SK-MEL-5 (cell line): ENCODE results near the gene EBF3. TPM values are rescaled to one million over a fixed set of nuclear protein-coding genes. Genes with fewer than 3 reads are reported as not detected.

Experiments used
- DNase-seq: peaks from one replicate; pipeline ENCODE4 v3.0.0-alpha.2; 2016; ENCODE audit warnings: low read depth, low spot score
- in situ Hi-C: cut with HindIII; loops from 2 replicates; pipeline ENCODE4 v1.10.0; 2016; ENCODE audit warnings: low sequenced_read_pairs, high pct_unique_total_duplicates, low pct_unique_long_range_greater_than_20kb
- total RNA-seq: library from RNA; depleted of rRNA; stranded (reverse); fragments of >200 nt; shearing (Covaris generic); gene quantifications from 2 replicates; pipeline ENCODE4 v1.2.3, GENCODE V29; 2014

The EBF3 gene
- total RNA-seq, 1 experiment from 2014 or later, result 23.6 TPM

GRCh38 chr10:129864082-129864481 lies 100.0 kb downstream of the EBF3 start:
- in situ Hi-C loops, result no loop called here
- DNase-seq, result no peak

GRCh38 chr10:129863201-129863663 lies 100.8 kb downstream of the EBF3 start:
- in situ Hi-C loops, result no loop called here
- DNase-seq, result no peak

GRCh38 chr10:129861776-129862531 lies 102.1 kb downstream of the EBF3 start:
- in situ Hi-C loops, result no loop called here
- DNase-seq, result no peak

- in situ Hi-C loops, result no loop called here
Measured at GRCh38 chr10:129860396-129860795, 103.7 kb downstream of the EBF3 start.

GRCh38 chr10:129859536-129859935 lies 104.5 kb downstream of the EBF3 start:
- no peak for DNase-seq
- in situ Hi-C loops, result no loop called here

More at GRCh38 chr10:129860396-129860795, 103.7 kb downstream of the EBF3 start:
- no peak for DNase-seq

DNA sequence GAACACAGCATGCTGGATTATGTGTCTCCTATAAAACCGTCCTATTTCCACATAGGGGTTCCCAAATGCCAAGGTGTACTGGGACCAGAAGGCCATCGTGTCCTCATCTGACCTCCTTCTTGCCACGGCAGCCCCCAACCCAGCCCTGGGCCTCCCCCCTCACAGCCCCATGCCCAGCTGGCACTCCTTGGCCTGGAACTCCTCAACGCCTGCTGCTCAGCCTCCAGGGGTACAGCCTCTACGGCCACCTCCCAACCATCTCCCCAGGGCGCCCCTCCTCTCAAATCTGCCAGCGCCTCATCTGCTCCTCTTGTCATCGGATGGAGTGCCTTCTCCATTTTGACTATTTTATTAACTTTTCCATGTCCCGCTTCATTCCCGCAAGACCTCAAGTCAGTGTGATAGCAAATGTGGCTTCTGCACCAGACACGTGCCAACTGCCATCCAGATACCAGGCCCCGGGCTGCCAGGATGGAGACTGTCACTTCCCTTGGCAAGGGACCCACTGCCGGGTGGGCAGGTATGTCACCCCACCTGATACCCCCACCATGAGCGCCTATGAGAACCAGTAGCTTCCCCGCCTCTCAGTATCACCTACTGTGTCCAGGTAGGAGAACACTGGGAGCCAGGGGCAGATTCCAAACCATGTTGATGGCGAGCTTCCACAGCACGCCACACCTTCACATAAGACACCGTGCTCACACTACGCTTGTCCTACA lies 106.7 kb downstream of the EBF3 start:
- no peak for DNase-seq
- in situ Hi-C loops, result no loop called here

GRCh38 chr10:129855836-129856563 lies 108.1 kb downstream of the EBF3 start:
- in situ Hi-C loops, result no loop called here
- DNase-seq, result no peak

DNA sequence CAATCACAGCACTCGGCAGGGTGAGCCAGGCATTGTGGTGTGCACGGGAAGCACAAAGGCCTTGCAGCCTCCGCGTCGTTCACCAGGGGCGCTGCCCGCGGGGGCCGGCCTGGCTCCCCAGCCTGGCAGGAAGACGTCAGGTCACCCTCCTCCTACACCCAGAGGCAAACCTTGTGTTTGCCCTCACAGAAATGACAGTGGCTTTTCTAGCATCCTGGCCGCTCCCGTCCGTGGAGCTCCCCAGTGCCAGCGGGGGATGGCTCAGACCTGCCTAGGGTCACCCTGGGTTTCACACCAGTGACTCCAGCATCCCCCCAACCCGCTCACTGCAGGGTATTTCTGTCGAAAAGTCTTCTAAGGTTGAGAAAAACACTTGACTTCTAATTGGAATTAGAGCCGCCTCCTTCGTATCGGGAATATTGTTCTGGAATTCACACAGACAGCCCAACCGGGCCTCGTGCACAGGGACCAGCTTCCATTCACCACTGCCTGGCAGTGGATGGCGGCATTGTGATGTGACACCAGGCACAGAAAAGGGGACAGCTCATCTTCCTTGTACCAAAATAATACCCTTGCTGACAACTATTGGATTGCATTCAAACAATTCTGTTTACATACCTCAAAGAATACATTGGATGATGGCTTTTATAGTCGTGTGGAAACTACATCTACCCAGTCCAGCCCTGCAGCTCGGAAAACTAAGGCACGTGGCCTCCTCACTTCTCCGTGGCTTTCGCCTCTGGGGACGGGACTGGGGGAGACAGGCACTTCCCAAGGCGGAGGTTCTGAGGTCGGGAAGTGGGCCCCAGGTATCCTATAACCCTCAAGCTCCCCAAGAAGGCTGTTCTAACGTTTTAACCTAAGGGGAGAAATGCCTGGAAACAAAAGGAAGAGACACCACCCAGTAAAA lies 109.0 kb downstream of the EBF3 start:
- no peak for DNase-seq

DNA sequence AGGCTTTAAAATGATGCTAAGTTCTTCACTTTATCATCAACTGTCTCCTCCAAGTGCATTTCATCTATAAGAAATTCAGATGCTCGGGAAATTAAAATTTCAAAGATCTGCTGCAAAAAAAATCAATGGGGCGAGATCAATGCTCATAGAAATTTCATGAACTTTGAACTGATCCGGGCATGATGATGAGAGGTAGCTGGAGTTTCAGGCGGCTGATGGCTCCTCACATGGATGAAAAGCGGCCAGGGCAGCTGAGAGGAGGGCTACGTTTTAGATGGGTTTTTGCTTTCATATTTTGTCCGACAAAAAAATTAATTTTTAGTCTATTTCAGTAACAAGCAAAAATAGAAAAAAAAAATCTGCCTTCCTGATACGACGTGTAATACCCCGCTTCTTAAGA lies 109.9 kb downstream of the EBF3 start:
- in situ Hi-C loops, result no loop called here
- DNase-seq, result no peak

More for the DNA sequence above, 109.0 kb downstream of the EBF3 start:
- in situ Hi-C loops, result no loop called here

DNA sequence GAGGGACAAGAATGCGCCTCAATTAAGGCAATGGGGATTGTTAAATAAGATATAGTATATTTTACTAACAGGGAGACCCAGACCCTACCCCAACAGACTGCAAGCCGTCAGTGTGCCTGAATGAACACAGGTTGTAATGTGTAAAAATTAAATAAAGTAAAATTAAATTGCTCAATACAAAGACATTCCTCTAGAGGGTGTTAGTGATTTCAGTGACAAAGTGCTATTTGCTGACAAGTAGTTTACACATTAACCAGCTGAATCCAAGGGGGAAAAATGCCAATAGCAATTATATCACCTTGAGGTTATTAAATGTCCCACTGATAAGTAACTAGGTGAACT lies 110.5 kb downstream of the EBF3 start:
- DNase-seq, result peak; percentile 42
- in situ Hi-C loops, result no loop called here

DNA sequence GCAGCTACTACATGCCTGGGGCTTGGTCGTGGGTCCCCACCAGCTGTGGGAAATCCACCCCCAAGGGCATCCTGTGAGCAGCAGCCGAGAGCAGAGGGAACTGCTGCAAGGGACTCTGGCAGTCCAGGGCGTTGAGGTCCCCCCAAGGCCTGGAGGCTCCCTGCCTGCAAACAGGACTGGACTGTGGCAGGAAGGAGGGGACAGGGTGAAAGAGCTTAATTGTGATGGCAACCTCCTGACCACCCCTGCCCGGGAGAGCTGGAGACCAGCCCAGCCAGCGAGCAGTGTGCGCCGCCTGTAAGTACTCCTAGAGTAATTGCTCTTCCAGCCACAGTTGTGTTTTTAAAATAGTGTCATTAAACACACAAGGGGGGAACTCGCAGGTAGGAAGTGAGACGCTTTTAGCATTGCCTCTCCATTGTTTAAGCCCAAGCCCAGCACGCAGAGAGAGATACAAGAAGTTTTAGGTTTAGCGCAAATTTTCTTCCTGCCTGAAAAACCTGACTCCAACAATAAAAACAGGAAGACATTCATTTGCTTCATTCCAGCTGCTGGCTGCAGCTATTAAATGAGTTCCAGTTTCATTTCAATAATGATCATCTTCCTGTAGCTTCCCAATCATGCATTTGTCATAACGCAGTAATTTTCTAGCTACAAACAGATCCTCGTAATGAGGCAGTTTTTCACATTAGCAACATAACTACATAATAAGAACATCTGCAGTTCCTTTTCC lies 111.1 kb downstream of the EBF3 start:
- in situ Hi-C loops, result no loop called here
- no peak for DNase-seq

DNA sequence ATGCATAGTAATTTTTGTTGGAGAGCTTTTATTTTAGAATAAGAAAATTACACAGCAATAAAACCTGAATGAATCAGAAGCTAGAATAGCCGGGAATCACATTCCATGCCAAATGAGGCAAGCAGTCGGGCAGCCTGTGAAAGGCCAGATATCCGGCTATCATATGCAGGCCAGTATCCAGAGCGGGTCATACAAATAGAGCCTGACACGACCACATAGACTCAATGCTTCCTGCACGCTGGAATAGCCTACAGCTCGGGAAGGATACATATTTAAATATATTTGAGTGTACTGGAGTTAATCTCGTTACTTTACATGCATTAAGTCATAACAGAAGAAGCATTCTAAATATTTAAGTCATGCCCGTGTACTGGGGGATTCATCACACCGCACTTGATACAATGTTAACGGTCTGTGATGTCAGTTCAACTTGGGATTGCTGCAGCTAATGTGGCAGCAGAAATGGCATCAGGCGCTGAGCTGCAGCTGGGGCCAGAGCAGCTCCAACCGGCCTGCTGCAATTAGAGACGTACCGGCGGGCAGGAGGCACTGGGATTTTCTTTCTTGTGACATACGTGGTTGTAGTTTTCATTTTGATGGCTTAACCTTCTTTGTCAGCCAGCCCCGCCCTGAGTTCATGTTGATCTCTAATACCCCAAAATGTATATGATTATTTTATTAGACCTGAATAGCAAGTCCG lies 112.0 kb downstream of the EBF3 start:
- in situ Hi-C loops, result no loop called here
- no peak for DNase-seq

- in situ Hi-C loops, result no loop called here
- DNase-seq, result no peak
Measured at GRCh38 chr10:129850790-129851189, 113.3 kb downstream of the EBF3 start.

- in situ Hi-C loops, result no loop called here
- DNase-seq, result no peak
Measured at GRCh38 chr10:129850316-129850715, 113.8 kb downstream of the EBF3 start.

DNA sequence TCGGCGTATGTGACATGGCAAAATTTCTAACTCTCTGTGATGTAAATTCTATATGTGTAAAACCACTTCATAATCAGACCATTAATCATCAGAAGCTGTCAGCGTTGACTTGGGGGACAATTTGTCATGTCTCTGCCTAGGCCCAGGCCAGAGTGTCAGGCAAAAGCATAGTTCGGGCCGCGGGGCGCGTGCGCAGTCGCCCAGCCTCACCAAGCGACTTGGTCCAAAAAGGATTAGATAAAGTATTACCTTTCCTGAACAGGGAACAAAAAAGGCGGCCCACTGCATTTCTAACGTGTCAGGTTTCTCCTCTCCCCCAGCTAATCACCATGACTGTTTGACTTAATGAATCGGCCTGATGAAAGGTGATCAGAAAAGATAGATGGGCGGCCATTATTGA lies 114.2 kb downstream of the EBF3 start:
- no peak for DNase-seq
- in situ Hi-C loops, result no loop called here

DNA sequence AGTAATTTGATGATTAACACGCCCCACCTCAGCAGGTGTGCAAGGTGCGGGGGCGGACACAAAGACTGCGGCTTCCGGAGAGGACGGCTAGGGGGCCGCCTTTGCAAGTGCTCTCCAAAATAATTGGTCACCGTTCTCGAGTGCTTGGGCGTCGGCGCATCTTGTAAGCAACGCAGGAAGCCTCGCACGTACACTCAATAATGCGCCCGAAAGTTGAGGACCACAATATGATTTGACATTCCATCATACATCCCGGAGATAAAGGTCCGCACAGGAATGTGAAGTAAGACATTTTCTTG lies 114.7 kb downstream of the EBF3 start:
- in situ Hi-C loops, result no loop called here
- DNase-seq, result no peak
